Stimulated activated CD4-positive, alpha-beta T cell treated with anti-CD3 and anti-CD28 coated beads, Interleukin-1b, Interleukin-23, amount 100 ng/mL, for 24 hours (primary cell): ENCODE results near the gene MAGEC3.

Source experiments
- DNase-seq, 4 experiments: peaks; one replicate each; pipeline ENCODE4 v3.0.0-alpha.2; 2020; ENCODE audit warnings: low read depth in 4 of 4, low spot score in 1 of 4

MAGEC3 gene

DNA sequence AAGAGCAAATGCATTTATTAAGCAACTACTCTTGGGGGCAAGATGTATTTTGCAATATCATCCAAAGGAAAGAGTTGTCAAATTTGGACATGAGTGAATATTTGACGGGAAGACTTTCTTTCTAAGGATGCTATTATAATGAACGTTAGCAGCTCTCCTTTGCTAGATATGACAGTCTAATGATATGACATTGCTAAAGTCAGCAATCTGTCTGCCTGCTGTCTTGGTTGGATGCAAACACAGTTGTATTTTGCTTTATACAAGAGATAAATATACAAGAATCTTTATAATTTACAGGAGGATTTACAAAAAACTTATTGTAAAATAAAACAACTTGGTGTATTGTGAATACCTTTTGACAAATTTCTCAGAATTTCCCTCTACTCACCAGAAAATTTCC lies 103.1 kb downstream of the MAGEC3 start:
- DNase-seq = no peak

DNA sequence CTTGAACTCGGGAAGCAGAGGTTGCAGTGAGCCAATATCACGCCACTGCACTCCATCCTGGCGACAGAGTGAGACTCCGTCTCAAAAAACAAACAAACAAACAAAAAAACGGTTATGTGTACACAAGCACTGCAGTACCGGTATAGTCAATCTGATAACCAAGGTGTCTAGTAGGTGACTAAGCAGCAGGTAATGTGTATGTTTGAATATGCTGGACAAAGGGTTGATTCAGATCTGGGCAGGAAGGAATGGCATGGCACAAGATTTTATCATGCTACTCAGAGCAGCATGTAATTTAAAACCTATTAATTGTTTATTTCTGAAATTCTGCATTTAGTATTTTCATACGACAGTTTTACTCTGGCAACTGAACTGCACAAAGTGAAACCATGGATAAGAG lies 107.3 kb downstream of the MAGEC3 start:
- no peak for DNase-seq

DNA sequence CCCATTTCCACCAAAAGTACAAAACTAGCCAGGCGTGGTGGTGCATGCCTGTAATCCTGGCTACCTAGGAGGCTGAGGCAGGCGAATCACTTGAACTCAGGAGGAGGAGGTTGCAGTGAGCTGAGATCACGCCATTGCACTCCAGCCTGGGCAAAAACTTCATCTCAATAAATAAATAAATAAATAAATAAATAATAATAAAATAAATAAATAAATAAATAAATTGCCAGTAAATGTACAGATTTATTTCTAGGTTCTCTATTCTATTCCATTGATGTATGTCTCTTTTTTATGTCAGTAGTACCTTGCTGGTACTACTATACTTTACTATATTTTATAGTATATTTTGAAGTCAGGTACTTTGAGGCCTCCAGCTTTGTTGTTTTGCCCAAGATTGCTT lies 109.2 kb downstream of the MAGEC3 start:
- DNase-seq = no peak
